HUES48 (cell line): ENCODE measurements around the gene DBNL.
"Not testable (repeated sequence)": the region's sequence is repeated elsewhere in the genome, so short reads cannot be mapped to it uniquely, and the experiment has no call there.

Source experiments
- H3K27ac ChIP-seq: one replicate; pipeline ENCODE4 v1.7.0; 2013; ENCODE audit warnings: low read depth, low read length, inconsistent platforms
- H3K27me3 ChIP-seq: 2 replicates; pipeline ENCODE4 v1.6.1; 2013; ENCODE audit warnings: mild to moderate bottlenecking, low read length; ENCODE audit not compliant: control insufficient read depth, insufficient read depth
- H3K36me3 ChIP-seq: 2 replicates; pipeline ENCODE4 v1.6.1; 2013; ENCODE audit warnings: low read length; ENCODE audit not compliant: control insufficient read depth, insufficient read depth
- H3K4me1 ChIP-seq: 2 replicates; pipeline ENCODE4 v1.6.1; 2013; ENCODE audit warnings: mild to moderate bottlenecking, low read length; ENCODE audit not compliant: control insufficient read depth, insufficient read depth
- H3K4me3 ChIP-seq: 2 replicates; pipeline ENCODE4 v1.5.1; 2013; ENCODE audit warnings: mild to moderate bottlenecking, low read depth, low read length
- H3K9ac ChIP-seq: 2 replicates; pipeline ENCODE4 v1.6.1; 2013; ENCODE audit warnings: mild to moderate bottlenecking, low read depth, low read length, moderate library complexity
- H3K9me3 ChIP-seq: 2 replicates; pipeline ENCODE4 v1.6.1; 2013; ENCODE audit warnings: low read length; ENCODE audit not compliant: control insufficient read depth, insufficient read depth

The DBNL gene

GRCh38 chr7:44031319-44031718, 13.2 kb upstream of the DBNL start:
- H3K27me3 ChIP-seq, H3K4me1 ChIP-seq, H3K4me3 ChIP-seq, H3K36me3 ChIP-seq, H3K9ac ChIP-seq, H3K27ac ChIP-seq, H3K9me3 ChIP-seq: not testable (repeated sequence)

GRCh38 chr7:44032031-44032430, 12.5 kb upstream of the DBNL start:
- not testable (repeated sequence) for H3K9me3 ChIP-seq, H3K4me1 ChIP-seq, H3K27ac ChIP-seq, H3K27me3 ChIP-seq, H3K9ac ChIP-seq, H3K4me3 ChIP-seq, H3K36me3 ChIP-seq

GRCh38 chr7:44033971-44034844, 10.3 kb upstream of the DBNL start:
- not testable (repeated sequence) for H3K4me3 ChIP-seq, H3K27me3 ChIP-seq, H3K4me1 ChIP-seq, H3K36me3 ChIP-seq, H3K9ac ChIP-seq, H3K9me3 ChIP-seq, H3K27ac ChIP-seq

GRCh38 chr7:44036364-44036763, 8.1 kb upstream of the DBNL start:
- H3K4me3 ChIP-seq, H3K27ac ChIP-seq, H3K4me1 ChIP-seq, H3K9me3 ChIP-seq, H3K36me3 ChIP-seq, H3K9ac ChIP-seq, H3K27me3 ChIP-seq: not testable (repeated sequence)

- not testable (repeated sequence) for H3K36me3 ChIP-seq, H3K9ac ChIP-seq, H3K27me3 ChIP-seq, H3K27ac ChIP-seq, H3K9me3 ChIP-seq, H3K4me3 ChIP-seq, H3K4me1 ChIP-seq
Measured at GRCh38 chr7:44037951-44038350, 6.6 kb upstream of the DBNL start.

GRCh38 chr7:44038553-44038952, 5.9 kb upstream of the DBNL start:
- not testable (repeated sequence) for H3K9me3 ChIP-seq, H3K4me3 ChIP-seq, H3K9ac ChIP-seq, H3K36me3 ChIP-seq, H3K27me3 ChIP-seq, H3K4me1 ChIP-seq, H3K27ac ChIP-seq

GRCh38 chr7:44038961-44039558, 5.4 kb upstream of the DBNL start:
- not testable (repeated sequence) for H3K27ac ChIP-seq, H3K36me3 ChIP-seq, H3K9me3 ChIP-seq, H3K4me1 ChIP-seq, H3K9ac ChIP-seq, H3K27me3 ChIP-seq
- H3K4me3 ChIP-seq: peak overlapping the region; percentile 44; the same call in 1 of the 2 replicates

- not testable (repeated sequence) for H3K9ac ChIP-seq, H3K27ac ChIP-seq
Measured at GRCh38 chr7:44039800-44040492, 4.6 kb upstream of the DBNL start.

GRCh38 chr7:44040493-44040891, 4.0 kb upstream of the DBNL start:
- not testable (repeated sequence) for H3K4me1 ChIP-seq, H3K9me3 ChIP-seq, H3K36me3 ChIP-seq, H3K27ac ChIP-seq, H3K9ac ChIP-seq, H3K27me3 ChIP-seq
- peak overlapping the region; percentile 47; the same call in 1 of the 2 replicates for H3K4me3 ChIP-seq

More at GRCh38 chr7:44039800-44040492, 4.6 kb upstream of the DBNL start:
- not testable (repeated sequence) for H3K36me3 ChIP-seq, H3K4me1 ChIP-seq, H3K27me3 ChIP-seq, H3K9me3 ChIP-seq
- H3K4me3 ChIP-seq: peak overlapping the region; percentile 47; the same call in 1 of the 2 replicates

- Histone ChIP-seq H3K36me3 (peaks cover 8% of the 10 kb centered on the region; the same call in 1 of the 2 replicates), H3K4me1 (peaks cover 4% of the 10 kb centered on the region; the same call in 1 of the 2 replicates), H3K27ac (no peak overlapping the region), H3K9ac (no peak overlapping the region), H3K9me3 (no peaks in the 10 kb centered on the region), H3K27me3 (no peaks in the 10 kb centered on the region; the same call in none of the 2 replicates), H3K4me3 (no peak overlapping the region)
Measured at GRCh38 chr7:44042221-44042620, 2.3 kb upstream of the DBNL start.

GRCh38 chr7:44043902-44044301, 600 bp upstream of the DBNL start:
- Histone ChIP-seq H3K9me3 (no peaks in the 10 kb centered on the region), H3K9ac (no peak overlapping the region), H3K27ac (peak overlapping the region; percentile 63), H3K36me3 (peaks cover 8% of the 10 kb centered on the region; the same call in 1 of the 2 replicates), H3K27me3 (no peaks in the 10 kb centered on the region; the same call in none of the 2 replicates), H3K4me1 (peaks cover 4% of the 10 kb centered on the region; the same call in 1 of the 2 replicates), H3K4me3 (peak overlapping the region; percentile 78)
